HG03060 (cell line): Measurements from ENCODE around the gene BZW2.
"Not testable (repeated sequence)": the region's sequence is repeated elsewhere in the genome, so short reads cannot be mapped to it uniquely, and the experiment has no call there.

Experiments
- ATAC-seq: cut with Tn5 transposase; IDR thresholded peaks from one replicate; pipeline ENCODE4 v1.9.1; 2021; ENCODE audit warnings: low read depth, moderate number of reproducible peaks; ENCODE audit not compliant: unreplicated experiment

The BZW2 gene

DNA sequence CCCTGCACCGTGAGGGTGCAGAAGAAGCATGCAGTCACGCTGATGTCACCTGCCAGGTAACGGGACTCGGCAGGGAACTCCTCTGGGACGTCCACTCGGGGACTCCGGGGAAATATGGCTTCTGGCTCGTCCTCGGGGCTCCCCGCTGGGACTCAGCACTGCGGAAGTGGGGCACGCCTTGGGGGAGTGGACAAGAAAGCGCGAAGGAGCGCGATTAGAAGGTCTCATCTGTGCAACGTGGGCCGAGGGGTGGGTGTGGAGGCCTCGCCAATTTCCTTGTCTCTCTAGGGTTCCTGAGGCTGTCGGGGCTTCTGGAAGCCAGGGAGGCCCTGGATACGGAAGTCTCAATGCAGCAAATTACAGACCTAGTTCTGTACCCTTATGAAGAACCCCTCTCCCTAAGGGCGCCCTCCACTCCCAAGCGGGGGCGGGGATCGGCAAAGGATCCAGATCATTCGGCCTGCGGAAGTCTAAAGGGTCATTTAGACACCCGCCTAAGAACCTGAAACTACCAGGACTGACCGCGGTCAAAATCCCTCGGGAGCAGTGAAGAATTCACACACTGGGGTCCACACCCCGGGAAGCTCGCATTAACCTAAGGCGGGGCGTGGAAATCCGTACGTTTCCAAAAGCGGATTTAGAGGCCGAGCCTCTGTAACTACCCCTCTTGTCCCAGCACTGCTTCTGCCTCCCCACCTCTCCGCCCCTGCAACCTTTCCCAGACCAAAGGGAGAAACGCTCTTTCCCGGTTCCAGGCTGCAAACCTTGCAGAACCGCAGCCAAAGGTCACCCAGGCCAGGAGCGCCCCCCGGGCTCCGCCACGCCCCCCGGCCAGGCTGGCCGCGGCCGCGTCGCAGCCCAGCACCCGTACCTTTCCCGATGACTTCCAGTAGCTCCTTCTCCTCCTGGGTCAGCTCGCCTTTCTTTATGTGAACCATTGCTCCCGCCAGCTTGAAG, 1.1 kb upstream of the BZW2 start:
- ATAC-seq: no peak

DNA sequence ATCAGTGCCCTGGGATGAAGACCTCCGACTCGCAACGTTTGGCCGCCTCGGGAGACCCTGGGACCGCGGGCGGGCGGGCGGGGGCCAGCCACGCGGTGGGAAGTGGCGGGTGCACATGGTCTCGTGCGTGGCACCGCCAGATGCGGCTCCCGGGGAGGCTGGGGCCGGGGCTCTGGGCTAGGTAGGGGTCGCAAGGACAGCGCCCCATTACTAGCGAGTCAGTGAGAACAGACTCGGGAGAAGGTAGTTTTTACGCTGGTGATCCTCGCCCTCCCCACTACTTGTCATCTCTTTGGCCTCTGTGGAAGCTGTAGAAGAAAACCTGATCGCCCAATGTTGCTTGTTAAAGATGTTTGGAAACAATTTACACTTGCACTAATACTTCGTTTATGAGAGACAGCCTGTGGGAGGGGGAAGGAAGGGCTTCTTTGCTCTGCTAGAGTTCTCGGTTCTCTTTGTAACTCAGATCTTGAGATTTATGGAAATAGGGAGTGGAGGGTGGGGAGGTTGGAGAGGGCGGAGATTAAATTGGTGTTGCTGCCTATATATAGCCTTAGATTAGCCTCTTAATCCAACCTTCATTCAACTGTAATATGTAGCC, 591 bp downstream of the BZW2 start:
- ATAC-seq: no peak

DNA sequence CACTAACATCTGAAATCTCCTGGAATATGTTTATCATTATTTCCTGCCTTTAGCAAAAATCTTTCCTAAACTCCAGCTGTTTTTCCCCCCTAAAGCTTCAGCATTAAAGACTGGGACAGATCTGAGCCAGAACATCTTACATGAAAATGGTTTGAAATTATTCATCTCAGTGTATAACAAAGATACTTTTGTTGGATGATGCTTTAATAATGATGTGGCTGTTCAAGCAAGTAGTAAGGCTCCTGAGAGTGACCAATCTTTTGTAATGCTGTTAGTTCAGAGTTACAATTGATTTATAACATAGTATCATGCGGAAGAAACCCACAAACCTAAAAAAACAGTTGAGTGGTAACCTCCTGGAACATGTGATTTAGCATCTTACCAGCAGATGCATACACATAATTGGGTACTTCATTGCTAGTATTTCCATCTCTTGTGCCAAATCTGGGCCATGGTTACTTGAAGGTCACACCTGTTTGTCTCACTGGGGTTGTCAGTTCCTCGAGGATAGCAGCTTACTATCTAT, 1.5 kb downstream of the BZW2 start:
- ATAC-seq: no peak

DNA sequence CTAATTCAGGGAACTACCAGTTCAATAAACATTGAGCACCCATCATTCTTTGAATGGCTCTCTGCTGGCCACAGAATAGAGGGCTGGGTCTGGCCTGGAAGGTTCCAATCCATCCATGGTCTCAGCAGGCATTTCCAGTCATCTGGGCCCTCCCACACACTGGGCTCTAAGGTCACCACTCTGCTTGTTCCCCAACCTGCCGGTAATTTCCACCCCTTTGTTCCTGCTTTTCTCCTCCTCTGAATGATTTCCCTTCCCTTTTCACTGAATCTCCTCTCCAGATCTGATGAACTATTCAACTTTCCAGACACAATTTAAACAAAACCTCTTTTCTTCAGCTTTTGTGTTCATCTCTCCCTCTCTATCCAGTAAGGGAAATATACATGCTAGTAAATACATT, 2.6 kb downstream of the BZW2 start:
- ATAC-seq: no peak

DNA sequence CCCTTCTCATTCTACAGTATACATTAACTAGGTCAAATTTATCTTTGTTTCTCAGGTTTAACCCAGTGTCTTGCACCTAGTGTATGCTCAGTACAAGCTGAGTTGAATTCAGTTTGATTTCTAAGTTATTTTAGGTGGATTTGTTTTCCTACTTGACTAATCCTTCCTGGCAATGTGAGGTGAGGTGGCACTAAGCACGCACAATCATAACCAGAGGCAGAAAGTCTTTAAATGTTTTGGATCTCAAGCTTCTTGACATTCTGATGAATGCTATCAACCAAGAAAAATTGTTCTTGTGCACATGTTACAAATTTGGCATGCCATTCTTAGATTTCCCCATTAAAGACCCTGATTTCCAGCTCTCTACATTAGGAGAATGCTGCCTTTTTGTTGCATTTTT, 3.2 kb downstream of the BZW2 start:
- no peak for ATAC-seq

DNA sequence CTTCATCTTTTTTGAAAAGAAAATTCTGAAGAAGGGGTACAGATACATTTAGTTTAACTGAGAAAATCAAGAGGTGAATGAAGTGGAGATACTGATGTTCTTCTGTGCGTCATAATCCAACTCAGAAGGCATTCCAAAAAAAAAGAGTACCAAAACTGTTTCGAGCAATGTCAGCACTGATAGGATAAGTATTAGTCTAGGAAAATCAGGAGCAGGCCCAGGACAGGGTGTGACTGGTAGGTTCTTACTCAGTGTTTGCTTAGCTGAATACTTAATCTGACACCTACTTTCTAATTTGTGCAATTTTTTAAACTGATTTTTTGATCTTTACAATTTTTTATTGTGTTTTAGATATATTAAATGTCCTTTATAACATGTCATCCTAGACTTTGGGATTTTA, 4.3 kb downstream of the BZW2 start:
- no peak for ATAC-seq

DNA sequence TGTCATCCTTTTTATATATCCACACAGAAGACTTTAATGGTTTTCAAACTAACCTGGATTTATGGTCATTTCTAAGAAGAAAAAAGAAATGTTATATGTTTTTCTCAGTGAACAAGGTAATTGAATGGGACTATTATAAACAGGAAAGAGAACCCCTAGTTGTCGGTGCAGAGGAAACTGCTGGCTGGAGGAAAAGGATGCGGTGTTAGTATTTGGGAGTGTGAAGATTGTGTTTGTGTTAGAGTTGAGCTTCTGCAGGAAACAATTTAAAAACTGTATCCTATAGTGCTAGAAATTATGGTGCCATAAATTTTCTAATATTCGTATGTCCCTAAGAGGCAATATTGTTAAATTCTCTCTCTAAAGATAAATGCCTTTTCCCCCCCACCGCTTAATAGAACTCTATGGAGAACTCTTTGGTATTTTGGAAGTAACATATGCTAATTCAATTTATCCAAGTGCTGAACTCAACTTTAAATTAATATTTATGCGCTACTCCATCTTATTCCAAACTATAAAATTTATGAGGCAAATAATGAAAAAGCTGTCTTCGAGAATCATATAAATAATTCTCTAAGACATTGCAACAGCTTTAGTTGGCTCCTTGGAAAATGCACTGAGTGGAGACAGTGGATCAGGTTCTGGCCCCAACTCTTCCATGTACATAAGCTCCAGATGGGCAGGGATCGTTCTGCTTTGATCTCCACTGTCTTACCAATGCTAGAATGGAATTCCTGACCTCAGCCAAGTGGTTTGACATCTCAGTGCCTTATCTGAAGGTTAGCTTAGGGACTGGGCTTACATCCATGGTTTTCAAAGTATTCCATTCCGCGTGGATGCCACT, 5.6 kb downstream of the BZW2 start:
- ATAC-seq: no peak

DNA sequence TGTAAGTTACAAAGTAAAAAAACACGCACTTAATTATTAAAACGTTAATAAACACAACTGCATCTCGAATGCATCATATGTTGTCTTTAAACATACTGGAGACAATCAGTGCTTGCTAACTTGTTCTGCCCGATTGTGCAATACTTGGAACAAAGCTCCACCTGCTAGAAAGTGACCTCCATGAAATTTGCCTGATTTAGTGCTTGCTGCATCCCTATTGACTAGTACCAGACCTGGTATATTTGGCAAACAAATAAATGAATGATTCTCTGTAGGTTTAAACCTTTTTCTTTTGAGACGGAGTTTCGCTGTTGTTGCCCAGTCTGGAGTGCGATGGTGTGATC, 6.2 kb downstream of the BZW2 start:
- no peak for ATAC-seq

DNA sequence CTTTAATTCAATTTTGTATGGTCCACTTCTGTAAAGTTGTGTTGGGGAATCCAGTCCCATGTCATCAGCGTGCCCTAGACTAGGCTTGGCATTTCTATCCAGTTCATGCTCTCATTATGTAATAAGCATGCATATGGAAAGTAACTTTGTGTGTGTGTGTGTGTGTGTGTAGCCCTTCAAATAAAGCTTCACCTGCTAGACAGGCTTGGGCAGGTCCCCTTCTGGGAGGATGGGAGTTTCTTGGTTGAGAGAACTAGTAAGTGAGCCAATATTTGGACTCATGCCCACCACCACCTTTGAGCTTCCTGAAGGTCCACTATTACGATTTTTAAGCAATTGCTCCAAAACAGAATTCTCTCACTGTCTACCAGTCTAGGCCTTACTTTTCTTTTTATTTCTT, 6.9 kb downstream of the BZW2 start:
- no peak for ATAC-seq

DNA sequence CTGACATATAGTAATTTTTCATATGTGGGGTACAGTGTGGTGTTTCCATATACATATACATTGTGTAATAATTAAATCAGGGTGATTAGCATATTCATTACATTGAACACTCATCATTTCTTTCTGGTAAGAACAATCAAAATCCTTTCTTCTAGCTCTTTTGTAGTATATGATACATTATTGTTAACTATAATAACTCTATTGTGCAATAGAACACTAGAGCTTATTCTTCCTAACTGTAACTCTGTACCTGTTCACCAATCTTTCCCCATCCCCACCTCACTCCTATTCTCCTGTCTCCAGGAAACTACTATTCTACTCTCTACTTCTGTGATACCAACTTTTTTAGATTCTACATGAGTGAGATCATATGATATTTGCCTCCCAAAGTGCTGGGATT, 9.4 kb downstream of the BZW2 start:
- no peak for ATAC-seq

DNA sequence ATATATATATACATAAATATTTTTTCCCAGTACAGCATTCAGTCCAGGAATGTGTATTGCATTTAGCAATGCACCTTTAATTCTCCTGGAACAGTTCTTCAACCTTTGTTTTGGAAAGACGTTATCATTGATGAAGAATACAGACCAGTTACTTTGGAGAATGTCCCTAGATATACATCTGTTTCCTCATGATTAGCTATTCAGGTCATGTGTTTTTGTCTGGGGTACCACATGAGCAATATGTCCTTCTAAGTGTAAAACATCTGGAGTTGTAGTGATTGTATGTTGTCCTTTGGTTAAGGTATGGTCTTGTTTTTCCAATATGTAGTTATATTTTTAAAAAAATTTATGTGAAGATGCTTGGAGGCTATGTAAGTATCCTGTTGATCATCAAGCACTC, 10.2 kb downstream of the BZW2 start:
- no peak for ATAC-seq

DNA sequence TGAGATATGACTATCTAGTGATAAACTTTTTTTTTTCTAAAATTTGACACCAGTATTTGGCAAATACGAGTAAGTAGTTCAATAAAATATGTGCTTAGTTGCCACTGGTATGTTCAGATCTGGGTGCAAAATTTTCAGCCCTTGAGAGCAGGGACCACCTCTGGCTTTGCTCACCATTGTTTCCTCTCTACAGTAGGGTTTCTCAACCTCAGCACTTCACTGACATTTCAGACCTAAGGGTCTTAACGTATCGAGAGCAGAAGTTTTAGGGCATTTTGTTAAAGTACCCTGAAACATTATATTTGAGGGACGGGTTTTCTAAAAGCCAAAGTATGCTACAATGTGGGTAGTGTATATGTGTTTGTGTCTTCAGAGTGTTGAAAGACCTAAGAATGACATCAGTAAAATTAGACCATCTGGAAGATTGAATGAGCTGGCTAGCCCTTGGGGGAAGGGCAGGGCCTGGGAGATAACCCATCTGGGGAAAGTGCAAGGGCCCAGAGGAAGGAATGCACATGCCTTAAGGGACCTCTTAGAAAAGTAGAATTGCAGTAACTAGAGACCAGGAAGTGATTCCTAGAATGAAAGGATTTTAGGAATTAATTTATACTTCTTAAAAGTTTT, 11.8 kb downstream of the BZW2 start:
- ATAC-seq: no peak

DNA sequence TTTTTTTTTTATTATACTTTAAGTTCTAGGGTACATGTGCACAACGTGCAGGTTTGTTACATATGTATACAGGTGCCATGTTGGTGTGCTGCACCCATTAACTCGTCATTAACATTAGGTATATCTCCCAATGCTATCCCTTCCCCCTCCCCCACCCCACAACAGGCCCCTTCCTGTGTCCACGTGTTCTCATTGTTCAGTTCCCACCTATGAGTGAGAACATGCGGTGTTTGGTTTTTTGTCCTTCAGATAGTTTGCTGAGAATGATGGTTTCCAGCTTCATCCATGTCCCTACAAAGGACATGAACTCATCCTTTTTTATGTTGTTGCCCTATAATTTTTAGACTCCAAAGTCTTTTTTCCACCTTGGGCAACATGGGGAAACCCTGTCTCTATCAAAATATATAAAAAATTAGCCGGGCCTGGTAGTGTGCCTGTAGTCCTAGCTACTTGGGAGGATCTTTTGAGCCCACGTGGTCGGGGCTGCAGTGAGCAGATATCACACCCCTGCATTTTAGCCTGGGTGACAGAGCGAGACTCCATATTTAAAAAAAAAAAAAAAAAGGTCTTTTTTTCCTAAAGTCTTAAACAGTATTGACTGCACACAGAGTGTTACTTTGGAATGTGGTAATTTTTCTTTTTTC, 14.0 kb downstream of the BZW2 start:
- not testable (repeated sequence) for ATAC-seq

DNA sequence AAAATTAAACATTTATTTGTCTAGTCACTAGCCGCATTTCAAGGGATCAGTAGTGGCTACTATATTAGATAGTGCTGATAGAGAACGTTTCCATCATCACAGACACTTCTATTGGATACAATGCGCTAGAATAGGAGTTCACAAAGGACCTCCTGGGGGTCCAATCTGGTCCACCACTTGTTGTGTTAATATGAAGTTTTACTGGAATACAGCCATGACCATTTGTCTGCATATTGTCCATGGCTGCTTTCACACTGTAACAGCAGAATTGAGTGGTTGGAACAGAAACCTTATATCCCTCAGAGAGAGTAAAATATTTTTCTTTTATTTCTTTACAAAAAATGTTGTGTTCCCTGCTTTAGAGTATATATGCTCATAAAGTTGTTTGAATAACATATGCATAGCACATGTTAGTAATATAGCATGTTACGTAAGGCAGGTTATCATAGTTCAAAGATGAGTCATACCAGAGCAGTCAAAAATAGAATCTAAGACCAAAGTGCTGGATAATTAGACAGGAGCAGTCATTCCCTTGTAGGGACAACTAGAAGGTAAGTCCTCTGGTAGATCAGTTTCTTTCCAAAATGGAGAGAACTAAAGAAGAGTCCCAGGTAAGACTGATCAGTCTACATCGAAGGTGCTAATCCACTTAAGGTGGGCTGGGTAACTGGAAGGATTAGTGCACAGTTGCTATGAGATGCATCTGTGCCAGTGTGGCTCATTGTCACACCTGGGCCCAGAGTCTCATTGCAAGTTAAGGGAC, 14.9 kb downstream of the BZW2 start:
- ATAC-seq: no peak

DNA sequence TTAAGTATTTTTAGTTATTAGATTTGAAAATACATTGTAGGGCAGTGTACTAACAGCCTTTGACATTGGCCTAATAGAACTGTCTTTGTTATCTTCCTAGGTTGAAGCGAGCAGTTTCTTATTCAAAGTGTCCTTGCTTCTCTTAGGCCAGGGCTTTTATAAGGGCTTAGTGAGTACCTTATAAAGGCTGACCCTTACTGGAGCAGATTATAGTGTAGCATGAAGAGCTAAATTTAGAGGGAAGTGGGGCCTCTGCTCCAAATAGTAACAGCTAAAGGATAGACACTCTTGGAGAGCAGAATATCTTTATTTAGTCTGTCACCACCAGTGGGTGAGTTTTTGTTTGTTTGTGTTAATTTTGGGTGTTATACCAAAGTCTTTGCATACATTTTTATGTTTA, 15.9 kb downstream of the BZW2 start:
- no peak for ATAC-seq

DNA sequence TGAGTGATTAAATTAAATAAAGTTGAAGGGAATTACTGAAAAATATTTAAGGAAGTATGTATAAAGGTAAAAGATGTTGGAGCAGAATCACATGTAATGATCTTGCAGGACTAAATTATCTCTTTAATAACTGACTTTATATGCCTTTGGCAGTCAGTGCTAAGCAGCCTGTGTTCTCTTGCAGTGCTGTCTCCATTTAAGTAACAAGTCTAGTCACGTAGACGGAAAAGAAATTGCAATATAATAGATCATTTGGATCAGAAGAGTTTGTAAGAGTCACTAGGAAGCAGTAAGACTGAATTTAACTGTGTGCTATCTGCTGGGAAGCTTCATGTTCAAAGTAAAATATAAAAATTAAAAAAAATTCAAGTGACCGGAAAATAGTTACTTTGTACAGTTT, 21.4 kb downstream of the BZW2 start:
- no peak for ATAC-seq

DNA sequence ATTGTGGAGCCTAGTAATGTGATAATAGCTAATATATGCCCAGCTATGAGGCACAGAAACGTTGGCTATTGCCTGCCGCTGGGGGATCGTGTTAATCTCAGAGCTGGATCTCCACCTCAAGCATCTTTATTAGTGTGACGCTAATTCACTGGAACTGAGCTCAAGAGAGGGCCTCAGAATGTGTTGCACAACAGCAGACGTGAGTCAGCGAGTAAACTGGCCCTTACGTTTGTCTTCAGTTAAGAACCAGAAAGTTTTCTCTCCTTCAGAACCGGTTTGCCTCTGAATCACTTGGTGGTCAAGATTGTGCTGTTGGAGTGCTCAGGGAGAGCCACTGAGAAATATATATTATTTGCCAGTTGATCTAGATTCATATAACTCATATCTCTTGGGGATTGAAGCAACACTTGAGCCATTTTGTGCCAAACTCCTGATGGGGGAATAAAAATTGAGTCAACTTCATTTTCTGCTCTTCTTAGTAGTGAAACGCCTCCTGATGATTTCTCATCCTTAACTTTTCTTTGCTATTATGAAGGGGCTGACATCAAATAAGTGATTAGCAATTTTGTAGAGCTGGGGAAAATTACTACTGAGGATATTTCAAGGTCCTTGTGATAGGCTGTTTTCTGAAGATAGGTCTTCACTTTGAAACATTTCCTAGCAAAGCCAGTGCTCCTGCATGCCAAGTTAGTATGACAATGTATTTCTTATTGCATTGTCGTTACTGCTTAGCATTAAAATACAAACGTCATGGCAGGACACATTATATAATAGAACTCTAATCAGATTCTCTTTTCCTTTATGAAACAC, 22.3 kb downstream of the BZW2 start:
- ATAC-seq: no peak

DNA sequence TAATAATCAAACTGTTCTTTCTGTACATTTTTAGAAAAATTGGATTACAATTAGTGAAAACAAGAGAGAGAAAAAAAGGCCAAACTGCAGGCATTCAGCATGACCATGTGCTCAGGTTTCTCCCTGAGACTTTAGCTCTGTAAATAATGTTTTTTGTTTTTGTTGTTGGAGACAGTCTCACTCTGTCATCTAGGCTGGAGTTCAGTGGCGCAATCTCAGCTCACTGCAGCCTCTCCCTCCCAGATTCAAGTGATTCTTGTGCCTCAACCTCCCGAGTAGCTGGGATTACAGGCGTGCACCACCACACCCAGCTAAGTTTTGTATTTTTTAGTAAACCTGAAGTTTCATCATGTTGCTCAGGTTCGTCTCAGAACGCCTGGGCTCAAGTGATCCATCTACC, 23.0 kb downstream of the BZW2 start:
- ATAC-seq: no peak

DNA sequence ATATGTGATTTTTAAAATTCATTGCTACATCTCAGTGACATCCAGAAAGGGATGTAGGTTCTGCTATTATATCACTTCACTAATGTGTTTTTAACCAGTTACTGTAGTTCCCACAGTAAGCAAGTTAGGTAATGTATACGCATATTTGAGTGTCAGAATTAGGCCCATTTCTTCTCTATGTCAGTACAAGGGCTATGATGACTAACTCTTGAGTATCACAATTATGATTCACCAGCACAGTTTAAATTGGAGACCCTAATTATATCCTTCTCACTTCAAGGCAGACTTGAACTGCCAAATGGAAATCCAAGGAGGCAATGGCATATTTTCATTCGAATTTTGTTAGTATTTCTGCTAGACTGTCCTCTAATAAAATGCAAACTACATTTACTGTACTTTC, 23.6 kb downstream of the BZW2 start:
- no peak for ATAC-seq
